K562 (cell line): ENCODE data around the gene ARFGEF2. TPM values are rescaled to one million over a fixed set of nuclear protein-coding genes. Genes with fewer than 3 reads are reported as not detected.

Source experiments
- BRF1 ChIP-seq: IDR thresholded peaks from 3 replicates; pipeline ENCODE4 v1.6.1; 2011; ENCODE audit warnings: borderline replicate concordance, mild to moderate bottlenecking; ENCODE audit not compliant: insufficient read length; ENCODE audit errors: extremely low read depth
- CAMTA2 ChIP-seq: fragments of 250-450 bp; sonication (Bioruptor Pico); conservative IDR thresholded peaks from 2 replicates; pipeline ENCODE4 v1.5.1; 2022
- CGGBP1 ChIP-seq: fragments of 250-450 bp; sonication (Bioruptor Pico); IDR thresholded peaks from 2 replicates; pipeline ENCODE4 v1.9.0; 2021; ENCODE audit warnings: mild to moderate bottlenecking
- CREB5 ChIP-seq: fragments of 250-450 bp; sonication (Bioruptor Pico); IDR thresholded peaks from 2 replicates; pipeline ENCODE4 v1.5.0; 2020; ENCODE audit warnings: mild to moderate bottlenecking
- CREM ChIP-seq: IDR thresholded peaks from 2 replicates; pipeline ENCODE4 v1.6.1; 2014; ENCODE audit warnings: antibody characterized with exemption, low read depth
- DLX4 ChIP-seq: fragments of 250-450 bp; sonication (Bioruptor Pico); IDR thresholded peaks from 2 replicates; pipeline ENCODE4 v1.6.1; 2021; ENCODE audit warnings: mild to moderate bottlenecking
- EZH2 ChIP-seq: IDR thresholded peaks from 2 replicates; pipeline ENCODE4 v1.6.1; 2012; ENCODE audit warnings: low read depth, mild to moderate bottlenecking, inconsistent platforms, low read length, borderline replicate concordance
- HINFP ChIP-seq: fragments of 450-650 bp; conservative IDR thresholded peaks from 2 replicates; pipeline ENCODE4 v1.6.1; 2016; ENCODE audit warnings: missing genetic modification characterization, low read depth, mild to moderate bottlenecking, control low read depth, missing compliant biosample characterization
- HMBOX1 ChIP-seq: sonication (generic); IDR thresholded peaks from 2 replicates; pipeline ENCODE4 v1.6.1; 2016
- IRF1 ChIP-seq: sonication (generic); formaldehyde crosslinking; IDR thresholded peaks from 2 replicates; pipeline ENCODE4 v1.8.0; 2022; ENCODE audit warnings: missing genetic modification reagents, mild to moderate bottlenecking, borderline replicate concordance
- KLF16 ChIP-seq: IDR thresholded peaks from 2 replicates; pipeline ENCODE4 v1.6.1; 2016; ENCODE audit warnings: antibody characterized with exemption
- MTA3 ChIP-seq: fragments of 450-650 bp; formaldehyde crosslinking; IDR thresholded peaks from 2 replicates; pipeline ENCODE4 v1.6.1; 2017; ENCODE audit warnings: mild to moderate bottlenecking, borderline replicate concordance
- MYC ChIP-seq, 2 experiments: fragments of 250-450 bp in 1 of 2; sonication (Bioruptor Pico) in 1 of 2; IDR thresholded peaks; 2 replicates each; pipeline versions ENCODE4 v1.5.1 to v1.6.1; 2012 to 2021; ENCODE audit warnings: low read depth in 2 of 2, borderline replicate concordance in 1 of 2, improper control_type of control experiment in 1 of 2, low read length in 1 of 2, mild to moderate bottlenecking in 1 of 2, moderate library complexity in 1 of 2
- NFIX ChIP-seq: fragments of 250-450 bp; sonication (Bioruptor Pico); IDR thresholded peaks from 2 replicates; pipeline ENCODE4 v1.4.0; 2020; ENCODE audit warnings: low read depth, mild to moderate bottlenecking, moderate library complexity
- PRMT5 ChIP-seq: sonication (generic); formaldehyde crosslinking; IDR thresholded peaks from 2 replicates; pipeline ENCODE4 v1.5.0; 2020; ENCODE audit warnings: missing genetic modification reagents
- RNF219 ChIP-seq: fragments of 250-450 bp; sonication (Bioruptor Pico); IDR thresholded peaks from 2 replicates; pipeline ENCODE4 v1.5.0; 2022; ENCODE audit warnings: mild to moderate bottlenecking
- TCF3 ChIP-seq: sonication (generic); formaldehyde crosslinking; IDR thresholded peaks from 2 replicates; pipeline ENCODE4 v1.4.0; 2020; ENCODE audit warnings: mild to moderate bottlenecking, missing genetic modification reagents
- TFE3 ChIP-seq: fragments of 450-650 bp; formaldehyde crosslinking; IDR thresholded peaks from 2 replicates; pipeline ENCODE4 v1.4.0; 2020; ENCODE audit warnings: mild to moderate bottlenecking, mixed read lengths
- polyA plus RNA-seq, 8 experiments: library from polyadenylated mRNA; depleted of rRNA in 4 of 8; stranded (reverse) in 5 of 8; unstranded in 3 of 8; fragments of >200 nt; fragmentation: Nextera tagmentation in 2 of 8; fragmentation: Illumina TruSeq in 1 of 8; extraction: Ambion mirVana in 2 of 8; extraction: Trizol in 1 of 8; gene quantifications; 2 replicates each; pipeline versions ENCODE4 v1.2.1 to v1.2.3, GENCODE V29; 2011 to 2014; ENCODE audit warnings: inconsistent platforms in 1 of 8, missing spikeins in 1 of 8
- total RNA-seq, 7 experiments: library from RNA; depleted of rRNA in 6 of 7; stranded (reverse); fragments of >200 nt in 6 of 7; fragmentation: Illumina TruSeq in 2 of 7; extraction: Trizol in 2 of 7; gene quantifications; 2 replicates each; pipeline versions ENCODE4 v1.2.1 to v1.2.3, GENCODE V29; 2011 to 2021; ENCODE audit warnings: low replicate concordance in 1 of 7

ARFGEF2 gene
- total and polyA plus RNA-seq, 9 of the 15 experiments (the other 6 are each of a cell fraction or from before 2014, with no cell fraction given): 4.2 to 18.8 (median 13.7) TPM

- TF ChIP-seq IRF1 (no peak), EZH2 (no peak), CGGBP1 (CRISPR knock-in tag) (no peak), KLF16 (no peak), RNF219 (CRISPR knock-in tag) (no peak), TCF3 (CRISPR knock-in tag) (no peak), BRF1 (no peak), CAMTA2 (no peak), TFE3 (CRISPR knock-in tag) (no peak), HINFP (tag) (no peak), DLX4 (CRISPR knock-in tag) (no peak), NFIX (CRISPR knock-in tag) (no peak), HMBOX1 (no peak), CREB5 (CRISPR knock-in tag) (no peak), MYC (IDR thresholded peaks at IDR 0.05; ENCODE audit: low read depth, low read length) (no peak), MYC (CRISPR knock-in tag; IDR thresholded peaks at IDR 0.05; ENCODE audit: borderline replicate concordance, low read depth) (no peak), MTA3 (no peak), PRMT5 (no peak), CREM (no peak)
These were observed 864 bp upstream of the ARFGEF2 start (continued) for GRCh38 chr20:48920527-48921167.
